ENCODE measurements around the gene HYAL2. TPM values are rescaled to one million over a fixed set of nuclear protein-coding genes. Genes with fewer than 3 reads are reported as not detected.
"Not testable (repeated sequence)": the region's sequence is repeated elsewhere in the genome, so short reads cannot be mapped to it uniquely, and the experiment has no call there.

The HYAL2 gene
- polyA plus RNA-seq, 10 donors: 29.1 to 52.0 (median 36.9) TPM

GRCh38 chr3:50293079-50293801 lies 29.3 kb downstream of the HYAL2 start:
- no peak for DNase-seq

GRCh38 chr3:50292159-50293078 lies 30.1 kb downstream of the HYAL2 start, which contains the start of gene IFRD2:
IFRD2 (minus strand) TSS chr3:50292429; CDS start chr3:50292274, 155 bp downstream.
- peak; percentile 97 to 99 (median 98) for DNase-seq

GRCh38 chr3:50290161-50290641 lies 32.3 kb downstream of the HYAL2 start:
- DNase-seq: no peak

GRCh38 chr3:50289130-50289529 lies 33.4 kb downstream of the HYAL2 start:
- no peak for DNase-seq

GRCh38 chr3:50288387-50289007 lies 34.0 kb downstream of the HYAL2 start:
- DNase-seq: no peak

DNA sequence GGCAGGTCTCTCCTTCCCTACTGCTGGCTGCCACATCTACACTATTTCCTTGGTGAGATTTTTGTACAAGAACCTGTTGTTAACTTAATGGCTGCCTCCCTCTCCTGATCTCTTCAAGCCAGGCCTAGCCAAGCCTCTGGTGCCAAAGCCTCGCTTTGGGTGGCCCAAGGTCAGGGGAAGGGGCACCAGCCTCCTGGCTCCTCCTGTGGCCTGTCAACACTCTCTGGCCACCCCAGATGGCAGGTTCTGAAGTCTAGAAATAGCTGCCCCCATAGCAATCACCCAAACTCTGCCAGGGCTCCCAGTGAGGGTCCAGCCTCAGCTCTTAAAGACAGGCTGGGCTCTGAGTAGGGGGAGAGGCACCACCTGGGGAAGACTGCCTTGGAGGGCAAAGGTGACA lies 35.3 kb downstream of the HYAL2 start:
- no peak for DNase-seq

GRCh38 chr3:50286322-50287227 lies 36.0 kb downstream of the HYAL2 start:
- DNase-seq: no peak

DNA sequence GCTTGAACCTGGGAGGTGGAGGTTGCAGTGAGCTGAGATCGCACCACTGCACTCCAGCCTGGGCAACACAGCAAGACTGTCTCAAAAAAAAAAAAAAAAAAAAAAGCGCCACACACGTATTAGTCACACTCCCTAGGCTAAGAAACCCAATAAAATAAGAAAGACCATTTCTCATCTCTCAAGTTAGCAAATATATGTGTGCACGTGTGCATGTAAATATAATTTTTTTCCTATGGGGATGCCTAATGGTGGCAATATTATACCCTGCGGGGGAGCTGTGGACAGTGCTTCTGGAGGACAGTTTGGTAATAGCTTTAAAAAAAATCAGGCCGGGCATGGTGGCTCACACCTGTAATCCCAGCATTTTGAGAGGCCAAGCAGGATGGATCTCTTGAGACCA lies 38.4 kb downstream of the HYAL2 start:
- not testable (repeated sequence) for DNase-seq

GRCh38 chr3:50279255-50280016 lies 43.1 kb downstream of the HYAL2 start:
- no peak for DNase-seq

- DNase-seq: peak in 1 of 3 donors; percentile 44
Observed at GRCh38 chr3:50278880-50279224, 43.7 kb downstream of the HYAL2 start, which contains the start of gene LSMEM2. LSMEM2 (plus strand) TSS chr3:50279087; CDS start chr3:50279114, 27 bp downstream.

- no peak for DNase-seq
Observed at GRCh38 chr3:50278123-50278879, 44.2 kb downstream of the HYAL2 start.

DNA sequence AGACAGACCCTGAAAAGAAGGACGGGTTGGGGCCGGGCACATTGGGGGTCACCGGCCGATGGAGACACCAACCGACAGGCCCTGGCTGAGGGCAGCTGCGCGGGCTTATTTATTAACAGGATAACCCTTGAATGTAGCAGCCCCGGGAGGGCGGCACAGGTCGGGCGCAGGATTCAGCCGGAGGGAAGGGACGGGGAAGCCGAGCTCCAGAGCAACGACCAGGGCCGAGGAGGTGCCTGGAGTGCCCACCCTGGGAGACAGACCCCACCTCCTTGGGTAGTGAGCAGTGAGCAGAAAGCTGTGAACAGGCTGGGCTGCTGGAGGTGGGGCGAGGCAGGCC lies 45.8 kb downstream of the HYAL2 start:
- DNase-seq: no peak

GRCh38 chr3:50275996-50276761 lies 46.4 kb downstream of the HYAL2 start:
- DNase-seq: peak in 1 of 3 donors; percentile 39

DNA sequence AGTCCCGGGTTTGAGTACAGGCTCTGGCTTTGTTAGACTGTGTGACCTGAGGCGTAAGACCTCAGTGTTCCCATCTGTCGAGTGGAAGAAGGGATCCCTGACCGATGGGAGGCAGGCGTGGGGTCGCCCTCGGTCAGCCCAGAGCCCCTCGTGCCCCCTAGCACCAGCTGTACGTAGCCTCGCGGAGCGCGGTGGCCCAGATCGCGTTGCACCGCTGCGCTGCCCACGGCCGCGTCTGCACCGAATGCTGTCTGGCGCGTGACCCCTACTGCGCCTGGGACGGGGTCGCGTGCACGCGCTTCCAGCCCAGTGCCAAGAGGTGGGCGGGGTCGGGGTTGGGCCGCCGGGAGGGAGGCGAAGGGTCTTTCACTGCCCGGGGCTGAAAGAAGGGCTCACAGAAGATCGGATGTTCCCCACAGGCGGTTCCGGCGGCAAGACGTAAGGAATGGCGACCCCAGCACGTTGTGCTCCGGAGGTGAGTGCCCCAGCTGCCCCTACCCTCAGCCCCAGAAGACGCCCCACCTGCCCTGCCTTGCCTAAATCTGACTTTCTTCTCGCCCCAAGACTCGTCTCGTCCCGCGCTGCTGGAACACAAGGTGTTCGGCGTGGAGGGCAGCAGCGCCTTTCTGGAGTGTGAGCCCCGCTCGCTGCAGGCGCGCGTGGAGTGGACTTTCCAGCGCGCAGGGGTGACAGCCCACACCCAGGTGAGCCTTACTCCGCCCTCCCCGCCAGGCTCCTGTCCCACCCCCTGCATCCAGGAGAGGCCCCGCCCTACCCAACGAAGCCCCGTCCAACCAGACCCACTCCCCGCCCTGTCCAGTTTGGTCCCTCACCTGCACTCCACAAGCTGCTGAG lies 47.2 kb downstream of the HYAL2 start:
- peak in 1 of 3 donors; percentile 33 for DNase-seq

DNA sequence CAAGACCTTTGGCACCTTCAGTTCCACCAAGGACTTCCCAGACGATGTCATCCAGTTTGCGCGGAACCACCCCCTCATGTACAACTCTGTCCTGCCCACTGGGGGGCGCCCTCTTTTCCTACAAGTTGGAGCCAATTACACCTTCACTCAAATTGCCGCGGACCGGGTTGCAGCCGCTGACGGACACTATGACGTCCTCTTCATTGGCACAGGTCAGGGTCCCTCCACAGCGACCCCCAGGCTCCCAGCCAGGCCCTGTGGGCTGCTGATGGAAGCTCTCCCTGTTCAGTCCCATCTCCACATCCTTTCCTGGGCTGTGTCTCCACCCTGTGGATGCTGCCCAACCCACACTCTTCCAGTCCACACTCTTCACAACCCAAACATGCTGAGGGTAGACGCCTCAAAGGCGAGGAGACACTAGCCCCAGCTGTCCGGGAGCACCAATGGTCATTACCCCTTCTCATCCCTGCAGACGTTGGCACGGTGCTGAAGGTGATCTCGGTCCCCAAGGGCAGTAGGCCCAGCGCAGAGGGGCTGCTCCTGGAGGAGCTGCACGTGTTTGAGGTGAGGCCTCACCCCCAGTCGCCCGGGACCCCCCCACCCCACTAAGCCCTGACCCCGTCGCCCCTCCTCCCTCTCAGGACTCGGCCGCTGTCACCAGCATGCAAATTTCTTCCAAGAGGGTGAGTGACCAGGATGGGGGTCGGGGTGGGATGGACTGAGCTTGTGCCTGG lies 48.0 kb downstream of the HYAL2 start:
- peak in 1 of 3 donors; percentile 61 for DNase-seq

DNA sequence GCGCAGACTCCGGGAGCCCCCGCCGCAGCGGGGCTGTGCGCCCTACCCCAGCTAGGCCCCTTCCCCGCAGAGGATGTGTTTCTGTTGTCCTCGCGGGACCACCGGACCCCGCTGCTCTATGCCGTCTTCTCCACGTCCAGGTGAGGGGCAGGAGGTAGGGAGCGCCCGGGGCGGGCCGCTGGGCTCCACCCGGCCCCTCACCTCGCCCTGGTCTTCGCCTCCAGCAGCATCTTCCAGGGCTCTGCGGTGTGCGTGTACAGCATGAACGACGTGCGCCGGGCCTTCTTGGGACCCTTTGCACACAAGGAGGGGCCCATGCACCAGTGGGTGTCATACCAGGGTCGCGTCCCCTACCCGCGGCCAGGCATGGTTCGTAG lies 48.9 kb downstream of the HYAL2 start:
- no peak for DNase-seq
